HCT116 (cell line): ENCODE measurements around the gene FAXC. TPM values are rescaled to one million over a fixed set of nuclear protein-coding genes. Genes with fewer than 3 reads are reported as not detected.

ENCODE experiments used
- ATAC-seq: fragments of 200-7000 bp; cut with Tn5 transposase; 2 replicates; pipeline ENCODE4 v1.9.1; 2020; ENCODE audit warnings: mild to moderate bottlenecking, moderate library complexity
- BruUV-seq: library from RNA; stranded (reverse); fragments of 400-500 nt; replicated peaks from 2 replicates; lab custom pipeline; 2021; lab: Mats Ljungman, UMichigan
- CTCF ChIA-PET: fragments of 300-600 bp; sonication (Branson Sonifier 250); formaldehyde crosslinking; loops from one replicate; lab custom pipeline; 2021; ENCODE audit warnings: antibody characterized with exemption; lab: Charles Lee
- POLR2A ChIA-PET: fragments of 300-600, 350-600 bp; sonication (Branson Sonifier 250); formaldehyde crosslinking; loops from one replicate; lab custom pipeline; 2021; ENCODE audit warnings: antibody characterized with exemption; lab: Charles Lee
- RAD21 ChIA-PET, 2 experiments: fragments of 300-600 bp; sonication (Branson Sonifier 250); formaldehyde crosslinking; loops; one replicate each; lab custom pipeline; 2023; ENCODE audit warnings: low total read pairs in 2 of 2; ENCODE audit not compliant: uncharacterized antibody in 2 of 2, unreplicated experiment in 2 of 2, low non-redundant PET in 1 of 2; lab: Charles Lee
- DNase-seq: peaks from one replicate; pipeline ENCODE4 v3.0.0-alpha.2; 2010; ENCODE audit warnings: low read depth, low spot score
- H2AFZ ChIP-seq: fragments of 200-600 bp; shearing (Covaris generic), sonication (generic); 2 replicates; pipeline ENCODE4 v1.6.1; 2017; ENCODE audit warnings: low read depth, mixed run types, mixed read lengths, antibody characterized with exemption, low read length; ENCODE audit not compliant: poor library complexity, severe bottlenecking
- H3K27ac ChIP-seq: 2 replicates; pipeline ENCODE4 v1.5.1; 2012; ENCODE audit warnings: low read depth, low read length
- H3K27me3 ChIP-seq: fragments of 200-600 bp; sonication (generic); 2 replicates; pipeline ENCODE4 v1.6.1; 2016; ENCODE audit warnings: mixed run types, low read length, mixed read lengths; ENCODE audit not compliant: insufficient read depth
- H3K36me3 ChIP-seq, 2 experiments: fragments of 200-500 bp in 1 of 2; fragments of 200-600 bp in 1 of 2; sonication (Bioruptor generic) in 1 of 2; sonication (generic) in 1 of 2; 2 replicates each; pipeline versions ENCODE4 v1.5.1 to v1.6.1; 2014 to 2016; ENCODE audit warnings: low read length in 2 of 2, inconsistent platforms in 1 of 2, mixed read lengths in 1 of 2, mixed run types in 1 of 2; ENCODE audit not compliant: insufficient read depth in 2 of 2, control insufficient read depth in 1 of 2
- H3K4me1 ChIP-seq, 2 experiments: fragments of 200-600 bp in 1 of 2; sonication (generic) in 1 of 2; 2 replicates each; pipeline versions ENCODE4 v1.5.1 to v1.6.1; 2012 to 2017; ENCODE audit warnings: low read length in 2 of 2, inconsistent platforms in 1 of 2, mild to moderate bottlenecking in 1 of 2, mixed read lengths in 1 of 2, mixed run types in 1 of 2, moderate library complexity in 1 of 2; ENCODE audit not compliant: insufficient read depth in 2 of 2, control insufficient read depth in 1 of 2
- H3K4me2 ChIP-seq: fragments of 200-600 bp; sonication (generic); 2 replicates; pipeline ENCODE4 v1.6.1; 2017; ENCODE audit warnings: mixed run types, low read length, mixed read lengths
- H3K4me3 ChIP-seq, 2 experiments: fragments of 200-600 bp in 1 of 2; sonication (generic) in 1 of 2; replicated peaks in 1 of 2; 2 replicates each; pipeline ENCODE4 v1.5.1; 2011 to 2016; ENCODE audit warnings: low read length in 2 of 2, control low read depth in 1 of 2, low read depth in 1 of 2, mild to moderate bottlenecking in 1 of 2, mixed read lengths in 1 of 2, mixed run types in 1 of 2
- H3K79me2 ChIP-seq: fragments of 200-600 bp; sonication (generic); 2 replicates; pipeline ENCODE4 v1.6.1; 2017; ENCODE audit warnings: mild to moderate bottlenecking, mixed run types, low read length, moderate library complexity, mixed read lengths; ENCODE audit not compliant: insufficient read depth
- H3K9ac ChIP-seq: fragments of 200-600 bp; sonication (generic); 2 replicates; pipeline ENCODE4 v1.6.1; 2016; ENCODE audit warnings: low read length, mixed read lengths
- H3K9me2 ChIP-seq: fragments of 200-600 bp; sonication (generic), shearing (Covaris generic); 2 replicates; pipeline ENCODE4 v1.6.1; 2017; ENCODE audit warnings: mixed run types, mild to moderate bottlenecking, moderate library complexity; ENCODE audit not compliant: insufficient read depth
- H3K9me3 ChIP-seq, 2 experiments: fragments of 200-500 bp in 1 of 2; fragments of 200-600 bp in 1 of 2; sonication (Bioruptor generic) in 1 of 2; sonication (generic) in 1 of 2; 2 replicates each; pipeline ENCODE4 v1.6.1; 2014 to 2017; ENCODE audit warnings: low read length in 2 of 2, mixed read lengths in 2 of 2, inconsistent platforms in 1 of 2, low read depth in 1 of 2, mild to moderate bottlenecking in 1 of 2, mixed run types in 1 of 2, moderate library complexity in 1 of 2; ENCODE audit not compliant: control insufficient read depth in 1 of 2, insufficient read depth in 1 of 2
- H4K20me1 ChIP-seq: fragments of 200-600 bp; sonication (generic), shearing (Covaris generic); 2 replicates; pipeline ENCODE4 v1.6.1; 2017; ENCODE audit warnings: mixed run types, mild to moderate bottlenecking, moderate library complexity; ENCODE audit not compliant: insufficient read depth
- CBX3 ChIP-seq: IDR thresholded peaks from 2 replicates; pipeline ENCODE4 v1.6.1; 2012; ENCODE audit warnings: low read depth
- CEBPB ChIP-seq: IDR thresholded peaks from 2 replicates; pipeline ENCODE4 v1.6.1; 2012; ENCODE audit warnings: low read depth
- EGR1 ChIP-seq: IDR thresholded peaks from 2 replicates; pipeline ENCODE4 v1.6.1; 2012; ENCODE audit warnings: low read depth
- ELF1 ChIP-seq: IDR thresholded peaks from 2 replicates; pipeline ENCODE4 v1.6.1; 2012; ENCODE audit warnings: low read depth, borderline replicate concordance
- EZH2 ChIP-seq: fragments of 200-600 bp; sonication (generic); IDR thresholded peaks from 2 replicates; pipeline ENCODE4 v1.6.1; 2017; ENCODE audit warnings: antibody characterized with exemption, mixed run types
- FOSL1 ChIP-seq: IDR thresholded peaks from 2 replicates; pipeline ENCODE4 v1.6.1; 2012; ENCODE audit warnings: low read depth
- POLR2A ChIP-seq: IDR thresholded peaks from 2 replicates; pipeline ENCODE4 v1.7.0; 2011; ENCODE audit warnings: borderline replicate concordance; ENCODE audit not compliant: insufficient read depth, insufficient read length; ENCODE audit errors: extremely low read depth
- RAD21 ChIP-seq: IDR thresholded peaks from 2 replicates; pipeline ENCODE4 v1.6.1; 2012; ENCODE audit warnings: low read depth, mild to moderate bottlenecking
- SIN3A ChIP-seq: IDR thresholded peaks from 2 replicates; pipeline ENCODE4 v1.6.1; 2012; ENCODE audit warnings: low read depth
- SRF ChIP-seq: IDR thresholded peaks from 2 replicates; pipeline ENCODE4 v1.6.1; 2012; ENCODE audit warnings: low read depth
- TCF7L2 ChIP-seq: IDR thresholded peaks from 2 replicates; pipeline ENCODE4 v1.7.0; 2011; ENCODE audit warnings: borderline replicate concordance, inconsistent platforms; ENCODE audit not compliant: insufficient read depth, insufficient read length; ENCODE audit errors: extremely low read depth
- YY1 ChIP-seq: IDR thresholded peaks from 2 replicates; pipeline ENCODE4 v1.6.1; 2011; ENCODE audit warnings: low read length, low read depth, moderate library complexity, mild to moderate bottlenecking; ENCODE audit not compliant: insufficient replicate concordance; ENCODE audit errors: extremely low read depth
- ZFX ChIP-seq: fragments of 450-650 bp; IDR thresholded peaks from 2 replicates; pipeline ENCODE4 v1.6.1; 2017
- intact Hi-C: fragments of 100-400 bp; cut with micrococcal nuclease; formaldehyde crosslinking; loops from 2 replicates; pipeline ENCODE4 v1.10.0; 2022
- total RNA-seq: library from RNA; stranded (reverse); gene quantifications from one replicate; pipeline ENCODE4 v1.2.1, GENCODE V29; 2021; ENCODE audit not compliant: unreplicated experiment
- TF ChIP-seq, protein P1 (sequence below): IDR thresholded peaks from 2 replicates; pipeline ENCODE4 v1.6.1; 2011; ENCODE audit warnings: mild to moderate bottlenecking, low read length, moderate library complexity; ENCODE audit not compliant: insufficient replicate concordance; ENCODE audit errors: extremely low read depth
- TF ChIP-seq, protein P2 (sequence below): IDR thresholded peaks from 2 replicates; pipeline ENCODE4 v1.6.1; 2012
- TF ChIP-seq, protein P3 (sequence below): IDR thresholded peaks from 2 replicates; pipeline ENCODE4 v1.6.1; 2012; ENCODE audit warnings: low read depth
- TF ChIP-seq, protein P4 (sequence below): IDR thresholded peaks from 2 replicates; pipeline ENCODE4 v1.6.1; 2012

FAXC gene
- total RNA-seq, 1 experiment from 2014 or later: 4.7 TPM

DNA sequence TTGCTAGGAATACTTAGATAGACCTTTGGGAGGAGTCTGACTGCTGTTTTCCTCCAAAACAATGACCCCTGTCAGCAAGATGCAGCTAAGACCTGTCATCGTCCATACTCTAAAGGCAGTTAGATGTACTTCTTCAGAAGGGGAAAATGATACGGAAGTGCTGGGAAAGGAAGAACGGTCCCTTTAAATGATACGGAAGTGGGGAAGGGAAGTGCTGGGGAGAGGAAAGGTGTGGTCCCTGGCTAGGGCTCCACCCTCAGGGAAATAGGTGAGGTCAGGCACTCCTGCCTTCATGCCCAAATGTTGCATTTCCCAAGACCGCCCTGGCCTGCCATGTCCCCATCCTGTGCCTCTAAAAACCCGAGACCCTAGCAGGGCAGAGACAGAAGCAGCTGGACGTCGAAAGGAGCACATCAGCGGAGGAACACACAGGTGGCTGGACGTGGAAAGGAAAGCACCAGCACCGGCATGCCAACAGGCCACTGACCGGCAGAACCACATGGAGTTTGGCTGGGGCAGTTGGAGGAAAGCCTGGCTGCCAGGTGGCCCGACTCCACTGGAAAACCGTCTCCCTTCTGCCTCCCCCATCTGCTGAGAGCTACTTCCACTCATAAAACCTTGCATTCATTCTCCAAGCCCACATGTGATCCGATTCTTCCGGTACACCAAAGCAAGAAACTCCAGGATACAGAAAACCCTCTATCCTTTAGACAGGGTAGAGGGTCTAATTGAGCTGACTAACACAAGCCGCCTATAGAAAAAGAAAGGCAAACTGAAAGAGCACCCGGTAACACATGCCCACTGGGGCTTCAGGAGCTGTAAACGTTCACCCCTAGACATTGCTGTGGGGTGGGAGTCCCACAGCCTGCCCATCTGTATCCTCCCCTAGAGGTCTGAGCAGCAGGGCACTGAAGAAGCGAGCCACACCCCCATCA lies 94.6 kb downstream of the FAXC start:
- Histone ChIP-seq H3K4me2 (no peak overlapping the region), H3K9ac (no peak overlapping the region), H3K4me1 (no peaks in the 10 kb centered on the region), H3K9me3 (no peaks in the 10 kb centered on the region), H3K9me2 (no peaks in the 10 kb centered on the region), H3K27me3 (0 out of 2 replicates have a peak, but pooled peaks cover 3% of the 10 kb centered on the region), H4K20me1 (no peaks in the 10 kb centered on the region), H2AFZ (no peak overlapping the region), H3K27ac (no peak overlapping the region), H3K4me3 (no peak overlapping the region), H3K36me3 (no peaks in the 10 kb centered on the region), H3K79me2 (no peaks in the 10 kb centered on the region)
- ChIA-PET RAD21 (no interaction called here), CTCF (no interaction called here), POLR2A (no interaction called here)
- intact Hi-C loops: no loop called here
- no TSS peak for BruUV-seq
- TF ChIP-seq RAD21 (no peak), ELF1 (no peak), SIN3A (no peak), CBX3 (no peak), SRF (no peak), CEBPB (no peak), TCF7L2 (no peak), ZFX (no peak), POLR2A (no peak), FOSL1 (no peak), YY1 (no peak), EGR1 (no peak), EZH2 (no peak)
- TF ChIP-seq, protein P1, sequence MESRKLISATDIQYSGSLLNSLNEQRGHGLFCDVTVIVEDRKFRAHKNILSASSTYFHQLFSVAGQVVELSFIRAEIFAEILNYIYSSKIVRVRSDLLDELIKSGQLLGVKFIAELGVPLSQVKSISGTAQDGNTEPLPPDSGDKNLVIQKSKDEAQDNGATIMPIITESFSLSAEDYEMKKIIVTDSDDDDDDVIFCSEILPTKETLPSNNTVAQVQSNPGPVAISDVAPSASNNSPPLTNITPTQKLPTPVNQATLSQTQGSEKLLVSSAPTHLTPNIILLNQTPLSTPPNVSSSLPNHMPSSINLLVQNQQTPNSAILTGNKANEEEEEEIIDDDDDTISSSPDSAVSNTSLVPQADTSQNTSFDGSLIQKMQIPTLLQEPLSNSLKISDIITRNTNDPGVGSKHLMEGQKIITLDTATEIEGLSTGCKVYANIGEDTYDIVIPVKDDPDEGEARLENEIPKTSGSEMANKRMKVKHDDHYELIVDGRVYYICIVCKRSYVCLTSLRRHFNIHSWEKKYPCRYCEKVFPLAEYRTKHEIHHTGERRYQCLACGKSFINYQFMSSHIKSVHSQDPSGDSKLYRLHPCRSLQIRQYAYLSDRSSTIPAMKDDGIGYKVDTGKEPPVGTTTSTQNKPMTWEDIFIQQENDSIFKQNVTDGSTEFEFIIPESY: no peak
- TF ChIP-seq, protein P2, sequence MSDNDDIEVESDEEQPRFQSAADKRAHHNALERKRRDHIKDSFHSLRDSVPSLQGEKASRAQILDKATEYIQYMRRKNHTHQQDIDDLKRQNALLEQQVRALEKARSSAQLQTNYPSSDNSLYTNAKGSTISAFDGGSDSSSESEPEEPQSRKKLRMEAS: no peak
- TF ChIP-seq, protein P3, sequence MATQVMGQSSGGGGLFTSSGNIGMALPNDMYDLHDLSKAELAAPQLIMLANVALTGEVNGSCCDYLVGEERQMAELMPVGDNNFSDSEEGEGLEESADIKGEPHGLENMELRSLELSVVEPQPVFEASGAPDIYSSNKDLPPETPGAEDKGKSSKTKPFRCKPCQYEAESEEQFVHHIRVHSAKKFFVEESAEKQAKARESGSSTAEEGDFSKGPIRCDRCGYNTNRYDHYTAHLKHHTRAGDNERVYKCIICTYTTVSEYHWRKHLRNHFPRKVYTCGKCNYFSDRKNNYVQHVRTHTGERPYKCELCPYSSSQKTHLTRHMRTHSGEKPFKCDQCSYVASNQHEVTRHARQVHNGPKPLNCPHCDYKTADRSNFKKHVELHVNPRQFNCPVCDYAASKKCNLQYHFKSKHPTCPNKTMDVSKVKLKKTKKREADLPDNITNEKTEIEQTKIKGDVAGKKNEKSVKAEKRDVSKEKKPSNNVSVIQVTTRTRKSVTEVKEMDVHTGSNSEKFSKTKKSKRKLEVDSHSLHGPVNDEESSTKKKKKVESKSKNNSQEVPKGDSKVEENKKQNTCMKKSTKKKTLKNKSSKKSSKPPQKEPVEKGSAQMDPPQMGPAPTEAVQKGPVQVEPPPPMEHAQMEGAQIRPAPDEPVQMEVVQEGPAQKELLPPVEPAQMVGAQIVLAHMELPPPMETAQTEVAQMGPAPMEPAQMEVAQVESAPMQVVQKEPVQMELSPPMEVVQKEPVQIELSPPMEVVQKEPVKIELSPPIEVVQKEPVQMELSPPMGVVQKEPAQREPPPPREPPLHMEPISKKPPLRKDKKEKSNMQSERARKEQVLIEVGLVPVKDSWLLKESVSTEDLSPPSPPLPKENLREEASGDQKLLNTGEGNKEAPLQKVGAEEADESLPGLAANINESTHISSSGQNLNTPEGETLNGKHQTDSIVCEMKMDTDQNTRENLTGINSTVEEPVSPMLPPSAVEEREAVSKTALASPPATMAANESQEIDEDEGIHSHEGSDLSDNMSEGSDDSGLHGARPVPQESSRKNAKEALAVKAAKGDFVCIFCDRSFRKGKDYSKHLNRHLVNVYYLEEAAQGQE: no peak
- TF ChIP-seq, protein P4, sequence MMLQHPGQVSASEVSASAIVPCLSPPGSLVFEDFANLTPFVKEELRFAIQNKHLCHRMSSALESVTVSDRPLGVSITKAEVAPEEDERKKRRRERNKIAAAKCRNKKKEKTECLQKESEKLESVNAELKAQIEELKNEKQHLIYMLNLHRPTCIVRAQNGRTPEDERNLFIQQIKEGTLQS: no peak
- DNase-seq (no peak), ATAC-seq (no peak)
